ENCODE results near the gene TUNAR.

- TF ChIP-seq EP300 (IDR thresholded peaks at IDR 0.05; ENCODE audit: borderline replicate concordance) (no peak), CEBPB (IDR thresholded peaks at IDR 0.05) (no peak), TEAD4 (IDR thresholded peaks at IDR 0.05) (no peak), EGR1 (IDR thresholded peaks at IDR 0.05) (no peak), NFIC (IDR thresholded peaks at IDR 0.05) (no peak), YY1 (IDR thresholded peaks at IDR 0.05; ENCODE audit: low read depth) (no peak), RAD21 (IDR thresholded peaks at IDR 0.05; ENCODE audit: low read depth) (no peak), TAF1 (IDR thresholded peaks at IDR 0.05; ENCODE audit: low read depth) (no peak), REST (IDR thresholded peaks at IDR 0.05; ENCODE audit: low read depth) (no peak), USF1 (IDR thresholded peaks at IDR 0.05) (no peak), MAX (IDR thresholded peaks at IDR 0.05) (no peak), CREB1 (IDR thresholded peaks at IDR 0.05; ENCODE audit: low read depth) (no peak)
Observed at GRCh38 chr14:95841668-95842067, 35.0 kb upstream of the TUNAR start.

Measured in Ishikawa (cell line).